SU-DHL-6 (cell line): Measurements from ENCODE around the gene ZNF3.

Experiments used
- CTCF ChIP-seq: fragments of 200-600 bp; sonication (generic); IDR thresholded peaks from one replicate; pipeline ENCODE4 v1.5.1; 2017; ENCODE audit warnings: antibody characterized with exemption, mild to moderate bottlenecking, low read length, moderate library complexity; ENCODE audit not compliant: insufficient read depth, poor library complexity, severe bottlenecking
- EZH2phosphoT487 ChIP-seq: fragments of 200-600 bp; sonication (generic), shearing (Covaris generic); conservative IDR thresholded peaks from 2 replicates; pipeline ENCODE4 v1.6.1; 2018; ENCODE audit warnings: mild to moderate bottlenecking, antibody characterized with exemption, low read length, moderate library complexity, mixed read lengths

GRCh38 chr7:100115026-100115425, 33.5 kb upstream of the ZNF3 start:
- no peak for TF ChIP-seq CTCF
- TF ChIP-seq EZH2phosphoT487, result no peak
